GM12878 (cell line): Measurements from ENCODE around the gene RNF34. TPM values are rescaled to one million over a fixed set of nuclear protein-coding genes. Genes with fewer than 3 reads are reported as not detected.

Source experiments
- ATAC-seq: fragments of 200-7000 bp; cut with Tn5 transposase; 3 replicates; pipeline ENCODE4 v1.9.1; 2020; ENCODE audit warnings: mild to moderate bottlenecking, moderate library complexity
- BruUV-seq: library from RNA; stranded (reverse); fragments of 400-500 nt; replicated peaks from 2 replicates; lab custom pipeline; 2021; lab: Mats Ljungman, UMichigan
- CTCF ChIA-PET: fragments of 300-600 bp; sonication (Branson Sonifier 250); formaldehyde crosslinking; extraction: SDS; loops from one replicate; lab custom pipeline; 2021; ENCODE audit warnings: inconsistent platforms; lab: Yijun Ruan, JAX
- POLR2A ChIA-PET: fragments of 350-600 bp; formaldehyde crosslinking; extraction: SDS; loops from one replicate; lab custom pipeline; 2021; ENCODE audit warnings: inconsistent platforms; lab: Charles Lee
- RAD21 ChIA-PET: fragments of 300-600 bp; sonication (Branson Sonifier 250); formaldehyde crosslinking; loops from one replicate; lab custom pipeline; 2023; ENCODE audit warnings: antibody characterized with exemption; ENCODE audit not compliant: unreplicated experiment; lab: Charles Lee
- SMC1A ChIA-PET: fragments of 300-600 bp; sonication (Branson Sonifier 250); formaldehyde crosslinking; loops from one replicate; lab custom pipeline; 2023; ENCODE audit not compliant: unreplicated experiment, uncharacterized antibody; lab: Charles Lee
- DNase-seq: peaks from one replicate; pipeline ENCODE4 v3.0.0-alpha.2; 2011; ENCODE audit warnings: low read depth, low spot score
- FAIRE-seq: peaks from 3 replicates; lab custom pipeline; 2011; peaks lifted over from hg19 to GRCh38; lab: Jason Lieb, UNC
- H2AFZ ChIP-seq: 2 replicates; pipeline ENCODE4 v1.6.0; 2011; ENCODE audit warnings: low read depth, low read length, control low read depth; ENCODE audit not compliant: control insufficient read depth
- H3K27ac ChIP-seq: 2 replicates; pipeline ENCODE4 v1.5.1; 2011; ENCODE audit warnings: control low read depth; ENCODE audit not compliant: control insufficient read depth, insufficient read depth
- H3K27me3 ChIP-seq, 2 experiments: replicated peaks in 1 of 2; 2 replicates each; pipeline versions ENCODE4 v1.6.0 to v1.6.1; 2011; ENCODE audit warnings: low read length in 1 of 2; ENCODE audit not compliant: control insufficient read depth in 2 of 2, insufficient read depth in 2 of 2
- H3K36me3 ChIP-seq, 2 experiments: 2 replicates each; pipeline ENCODE4 v1.5.1; 2011; ENCODE audit warnings: low read length in 1 of 2; ENCODE audit not compliant: control insufficient read depth in 2 of 2, insufficient read depth in 2 of 2
- H3K4me1 ChIP-seq: 2 replicates; pipeline ENCODE4 v1.6.1; 2011; ENCODE audit warnings: mild to moderate bottlenecking, low read length, moderate library complexity, mixed read lengths; ENCODE audit not compliant: control insufficient read depth, insufficient read depth
- H3K4me2 ChIP-seq: 2 replicates; pipeline ENCODE4 v1.6.0; 2011; ENCODE audit warnings: control low read depth; ENCODE audit not compliant: control insufficient read depth, insufficient read depth
- H3K4me3 ChIP-seq: fragments of 200-600 bp; sonication (generic); 2 replicates; pipeline ENCODE4 v1.5.1; 2016
- H3K79me2 ChIP-seq: 2 replicates; pipeline ENCODE4 v1.6.0; 2011; ENCODE audit warnings: low read length; ENCODE audit not compliant: control insufficient read depth, insufficient read depth
- H3K9ac ChIP-seq: 2 replicates; pipeline ENCODE4 v1.8.0; 2011; ENCODE audit warnings: low read length, control low read depth, mixed read lengths; ENCODE audit not compliant: control insufficient read depth, insufficient read depth
- H3K9me3 ChIP-seq: replicated peaks from 3 replicates; pipeline ENCODE4 v1.5.1; 2011; ENCODE audit warnings: mild to moderate bottlenecking, low read length; ENCODE audit not compliant: control insufficient read depth, insufficient read depth
- H4K20me1 ChIP-seq: 2 replicates; pipeline ENCODE4 v1.6.0; 2011; ENCODE audit not compliant: control insufficient read depth, insufficient read depth
- BHLHE40 ChIP-seq, 2 experiments: fragments of 450-650 bp in 1 of 2; IDR thresholded peaks; 2 replicates each; pipeline ENCODE4 v1.6.1; 2011 to 2017; ENCODE audit warnings: low read depth in 2 of 2, borderline replicate concordance in 1 of 2, improper control_type of control experiment in 1 of 2, low read length in 1 of 2, mild to moderate bottlenecking in 1 of 2
- CHD2 ChIP-seq: IDR thresholded peaks from 2 replicates; pipeline ENCODE4 v1.6.1; 2011; ENCODE audit warnings: low read depth, low read length, improper control_type of control experiment, borderline replicate concordance
- ESRRA ChIP-seq: IDR thresholded peaks from 2 replicates; pipeline ENCODE4 v1.6.1; 2012; ENCODE audit warnings: mild to moderate bottlenecking, low read length, improper control_type of control experiment
- HDAC2 ChIP-seq: fragments of 200-600 bp; sonication (generic); IDR thresholded peaks from 2 replicates; pipeline ENCODE4 v1.6.1; 2017
- IRF3 ChIP-seq: fragments of 450-650 bp; IDR thresholded peaks from 2 replicates; pipeline ENCODE4 v1.6.1; 2014; ENCODE audit warnings: mild to moderate bottlenecking
- KAT2A ChIP-seq: conservative IDR thresholded peaks from 2 replicates; pipeline ENCODE4 v1.6.1; 2011; ENCODE audit warnings: low read depth, low read length; ENCODE audit not compliant: control insufficient read depth
- NFIC ChIP-seq: IDR thresholded peaks from 2 replicates; pipeline ENCODE4 v1.6.1; 2012; ENCODE audit warnings: low read depth, mild to moderate bottlenecking, inconsistent platforms, low read length, moderate library complexity
- NR2F1 ChIP-seq: fragments of 450-650 bp; conservative IDR thresholded peaks from 2 replicates; pipeline ENCODE4 v1.6.1; 2017; ENCODE audit warnings: mild to moderate bottlenecking
- POU2F2 ChIP-seq: IDR thresholded peaks from 3 replicates; pipeline ENCODE4 v1.6.1; 2011; ENCODE audit warnings: low read depth, mild to moderate bottlenecking, low read length, borderline replicate concordance
- SMC3 ChIP-seq: IDR thresholded peaks from 2 replicates; pipeline ENCODE4 v1.6.1; 2011; ENCODE audit warnings: low read length, improper control_type of control experiment, borderline replicate concordance
- SP1 ChIP-seq: IDR thresholded peaks from one replicate; pipeline ENCODE4 v1.6.1; 2011; ENCODE audit warnings: low read depth, low read length
- STAT1 ChIP-seq: fragments of 450-650 bp; conservative IDR thresholded peaks from 2 replicates; pipeline ENCODE4 v1.6.1; 2014; ENCODE audit warnings: antibody characterized with exemption, mild to moderate bottlenecking
- SUZ12 ChIP-seq: fragments of 200-600 bp; sonication (generic); IDR thresholded peaks from one replicate; pipeline ENCODE4 v1.6.1; 2018; ENCODE audit warnings: antibody characterized with exemption, mild to moderate bottlenecking; ENCODE audit not compliant: unreplicated experiment
- TBL1XR1 ChIP-seq: IDR thresholded peaks from 2 replicates; pipeline ENCODE4 v1.6.1; 2012; ENCODE audit warnings: low read depth, low read length, improper control_type of control experiment
- USF2 ChIP-seq: IDR thresholded peaks from 2 replicates; pipeline ENCODE4 v1.6.1; 2011; ENCODE audit warnings: low read depth, low read length, improper control_type of control experiment, borderline replicate concordance
- YBX1 ChIP-seq: fragments of 450-650 bp; IDR thresholded peaks from 2 replicates; pipeline ENCODE4 v1.6.1; 2016; ENCODE audit warnings: antibody characterized with exemption
- ZBED1 ChIP-seq: IDR thresholded peaks from 2 replicates; pipeline ENCODE4 v1.6.1; 2016; ENCODE audit warnings: borderline replicate concordance
- ZNF622 ChIP-seq: fragments of 450-650 bp; IDR thresholded peaks from 2 replicates; pipeline ENCODE4 v1.6.1; 2017; ENCODE audit warnings: mild to moderate bottlenecking, inconsistent platforms
- WGBS: methylation state at CpG from one replicate; pipeline ENCODE4 v1.1.6; 2016; ENCODE audit warnings: low lambda C conversion rate; ENCODE audit not compliant: insufficient replicate concordance, insufficient coverage; ENCODE audit errors: missing lambda C conversion rate; 5-methylcytosine and 5-hydroxymethylcytosine counted together
- in situ Hi-C: fragments of 300-500 bp; cut with MboI; formaldehyde crosslinking; loops from 9 replicates; pipeline ENCODE4 v1.14.3; 2018; ENCODE audit warnings: mixed read lengths
- intact Hi-C: fragments of 100-400 bp; cut with micrococcal nuclease; formaldehyde crosslinking; loops from one replicate; pipeline ENCODE4 v1.14.2; 2022; ENCODE audit not compliant: unreplicated experiment
- polyA plus RNA-seq, 11 experiments: library from polyadenylated mRNA; depleted of rRNA in 4 of 11; unstranded in 6 of 11; stranded (reverse) in 5 of 11; fragments of >200 nt; fragmentation: Nextera tagmentation in 4 of 11; fragmentation: Illumina TruSeq in 1 of 11; extraction: Ambion mirVana in 4 of 11; extraction: Trizol in 1 of 11; gene quantifications; 1 replicate in 1 of 11; 2 replicates in 10 of 11; pipeline versions ENCODE4 v1.2.1 to v1.2.3, GENCODE V29; 2011 to 2016; ENCODE audit warnings: inconsistent platforms in 2 of 11, missing spikeins in 2 of 11, low read depth in 1 of 11
- total RNA-seq, 4 experiments: library from RNA; depleted of rRNA in 3 of 4; stranded (reverse); fragments of >200 nt in 3 of 4; fragmentation: Illumina TruSeq in 1 of 4; extraction: Trizol in 1 of 4; gene quantifications; 2 replicates each; pipeline versions ENCODE4 v1.2.1 to v1.2.3, GENCODE V29; 2013 to 2021

RNF34 gene
- total and polyA plus RNA-seq, 10 of the 15 experiments (the other 5 are each of a cell fraction or from before 2014, with no cell fraction given) = 63.6 to 199 (median 115) TPM

GRCh38 chr12:121413917-121414316 is 14.0 kb downstream of the RNF34 start:
- BruUV-seq = no TSS peak
- ChIA-PET RAD21 (no interaction called here), POLR2A (no interaction called here), SMC1A (interaction anchor here (0.7 to 1.4 kb wide), 3 partner anchors 9 to 59 kb away, joined by 3 to 5 read pairs (median 4); no protein-coding TSS in a partner anchor), CTCF (interaction anchor here (1.1 kb wide), 1 partner anchor 79 kb away, joined by 3 read pairs; no protein-coding TSS in a partner anchor)
- in situ Hi-C loops (no loop called here), intact Hi-C loops (no loop called here)
- ATAC-seq (no peak), FAIRE-seq (no peak), DNase-seq (no peak)
- no peak overlapping the region for H3K27ac ChIP-seq
- H4K20me1 ChIP-seq = no peaks in the 10 kb centered on the region
- H3K27me3 ChIP-seq = no peaks in the 10 kb centered on the region
- no peaks in the 10 kb centered on the region for H3K4me1 ChIP-seq
- H3K9me3 ChIP-seq = no peaks in the 10 kb centered on the region
- no peak overlapping the region for H2AFZ ChIP-seq
- H3K4me3 ChIP-seq = no peak overlapping the region
- no peak overlapping the region for H3K4me2 ChIP-seq
- peaks cover 5% of the 10 kb centered on the region for H3K79me2 ChIP-seq
- TF ChIP-seq NFIC = no peak
- TF ChIP-seq ZNF622 = no peak
- TF ChIP-seq HDAC2 = no peak
- TF ChIP-seq SUZ12 = no peak
- TF ChIP-seq USF2 = no peak
- TF ChIP-seq SMC3 = no peak
- no peak for TF ChIP-seq IRF3
- no peak for TF ChIP-seq TBL1XR1
- TF ChIP-seq POU2F2 = no peak
- TF ChIP-seq YBX1 = no peak
- TF ChIP-seq BHLHE40 (IDR thresholded peaks at IDR 0.05; ENCODE audit: borderline replicate concordance in 1 of 2, low read depth in 2 of 2, low read length in 1 of 2) = no peak
- TF ChIP-seq ZBED1 = no peak
- no peak for TF ChIP-seq SP1
- no peak for TF ChIP-seq ESRRA
- no peak for TF ChIP-seq CHD2
- TF ChIP-seq KAT2A = no peak
- TF ChIP-seq NR2F1 = no peak
- no peak for TF ChIP-seq STAT1
- peaks cover 10 to 29% of the 10 kb centered on the region in 2 experiments for H3K36me3 ChIP-seq
- WGBS = 100% methylated on average over 1 of the region's 1 CpG
- no peak overlapping the region for H3K9ac ChIP-seq
